Peyer's patch (tissue), 4 donors: Measurements from ENCODE around the gene C7.

Experiments used
- POLR2A ChIP-seq, 2 donors: fragments of 450-650 bp; IDR thresholded peaks; one replicate each; pipeline ENCODE4 v1.5.1; 2017; ENCODE audit warnings: antibody characterized with exemption in 2 of 2, mild to moderate bottlenecking in 2 of 2, moderate library complexity in 2 of 2
- TF ChIP-seq, protein P1 (sequence below), 6 experiments: fragments of 450-650 bp in 4 of 6; fragments of 200-600 bp in 2 of 6; sonication (generic) in 1 of 6; IDR thresholded peaks; one replicate each; pipeline ENCODE4 v1.5.1; 2017 to 2019; ENCODE audit warnings: antibody characterized with exemption in 6 of 6, mild to moderate bottlenecking in 3 of 6, moderate library complexity in 1 of 6

DNA sequence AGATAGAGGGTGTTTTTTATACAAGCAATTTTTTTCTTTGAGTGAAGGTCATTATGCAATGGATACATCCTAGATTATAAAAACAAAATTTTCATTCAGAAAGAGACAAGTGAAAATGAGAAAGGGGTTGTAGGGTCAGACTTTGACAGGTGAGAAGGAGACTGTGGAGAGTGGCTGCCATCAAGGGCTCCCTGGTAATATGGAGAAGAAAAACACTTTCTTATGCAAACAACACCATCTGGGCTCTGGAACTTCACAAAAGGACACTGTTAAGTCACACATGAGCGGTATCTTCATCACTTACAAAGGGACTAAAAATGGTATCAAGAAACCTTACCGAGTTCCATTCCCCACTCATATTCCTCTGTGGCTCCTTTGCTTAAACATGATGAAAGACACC, 23.5 kb downstream of the C7 start:
- TF ChIP-seq, protein P1, sequence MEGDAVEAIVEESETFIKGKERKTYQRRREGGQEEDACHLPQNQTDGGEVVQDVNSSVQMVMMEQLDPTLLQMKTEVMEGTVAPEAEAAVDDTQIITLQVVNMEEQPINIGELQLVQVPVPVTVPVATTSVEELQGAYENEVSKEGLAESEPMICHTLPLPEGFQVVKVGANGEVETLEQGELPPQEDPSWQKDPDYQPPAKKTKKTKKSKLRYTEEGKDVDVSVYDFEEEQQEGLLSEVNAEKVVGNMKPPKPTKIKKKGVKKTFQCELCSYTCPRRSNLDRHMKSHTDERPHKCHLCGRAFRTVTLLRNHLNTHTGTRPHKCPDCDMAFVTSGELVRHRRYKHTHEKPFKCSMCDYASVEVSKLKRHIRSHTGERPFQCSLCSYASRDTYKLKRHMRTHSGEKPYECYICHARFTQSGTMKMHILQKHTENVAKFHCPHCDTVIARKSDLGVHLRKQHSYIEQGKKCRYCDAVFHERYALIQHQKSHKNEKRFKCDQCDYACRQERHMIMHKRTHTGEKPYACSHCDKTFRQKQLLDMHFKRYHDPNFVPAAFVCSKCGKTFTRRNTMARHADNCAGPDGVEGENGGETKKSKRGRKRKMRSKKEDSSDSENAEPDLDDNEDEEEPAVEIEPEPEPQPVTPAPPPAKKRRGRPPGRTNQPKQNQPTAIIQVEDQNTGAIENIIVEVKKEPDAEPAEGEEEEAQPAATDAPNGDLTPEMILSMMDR (IDR thresholded peaks at IDR 0.05): no peak
- no peak for TF ChIP-seq POLR2A (IDR thresholded peaks at IDR 0.05)
